Esophagus muscularis mucosa (tissue), 4 donors: ENCODE results near the gene F5. TPM values are rescaled to one million over a fixed set of nuclear protein-coding genes. Genes with fewer than 3 reads are reported as not detected.

ENCODE experiments used
- DNase-seq: peaks from one replicate; pipeline ENCODE4 v3.0.0-alpha.2; 2017; ENCODE audit errors: extremely low spot score
- H3K27ac ChIP-seq, 4 donors: fragments of 200-600 bp; sonication (generic); replicated peaks in 1 of 4; 1 replicate in 3 of 4; 2 replicates in 1 of 4; pipeline ENCODE4 v1.5.1; 2016 to 2019; ENCODE audit warnings: mild to moderate bottlenecking in 1 of 4
- H3K27me3 ChIP-seq, 4 donors: fragments of 200-600 bp; sonication (generic); one replicate each; pipeline versions ENCODE4 v1.5.1 to v1.6.0; 2016 to 2019
- H3K36me3 ChIP-seq, 4 donors: fragments of 200-600 bp; sonication (generic); one replicate each; pipeline ENCODE4 v1.5.1; 2016 to 2019
- H3K4me1 ChIP-seq, 4 donors: fragments of 200-600 bp; sonication (generic); one replicate each; pipeline ENCODE4 v1.5.1; 2016 to 2019
- H3K4me3 ChIP-seq, 4 donors: fragments of 200-600 bp; sonication (generic); 1 replicate in 2 of 4; 2 replicates in 2 of 4; pipeline ENCODE4 v1.5.1; 2016 to 2019; ENCODE audit warnings: mild to moderate bottlenecking in 4 of 4, moderate library complexity in 1 of 4
- H3K9me3 ChIP-seq, 4 donors: fragments of 200-600 bp; sonication (generic); 1 replicate in 3 of 4; 2 replicates in 1 of 4; pipeline ENCODE4 v1.5.1; 2016 to 2019
- EP300 ChIP-seq: sonication (generic); formaldehyde crosslinking; IDR thresholded peaks from one replicate; pipeline ENCODE4 v1.6.1; 2017; ENCODE audit warnings: antibody characterized with exemption
- POLR2A ChIP-seq: fragments of 450-650 bp; IDR thresholded peaks from one replicate; pipeline ENCODE4 v1.6.1; 2017; ENCODE audit warnings: antibody characterized with exemption, moderate library complexity, mild to moderate bottlenecking, low read depth
- POLR2AphosphoS5 ChIP-seq, 2 donors: sonication (generic); formaldehyde crosslinking; IDR thresholded peaks; one replicate each; pipeline ENCODE4 v1.6.1; 2017; ENCODE audit warnings: antibody characterized with exemption in 2 of 2
- WGBS: methylation state at CpG from one replicate; pipeline ENCODE4 v1.1.5; 2018; 5-methylcytosine and 5-hydroxymethylcytosine counted together
- intact Hi-C: fragments of 100-400 bp; cut with DNase I; formaldehyde crosslinking; loops from one replicate; pipeline ENCODE4 v1.15.1; 2023
- total RNA-seq, 4 donors: library from RNA; depleted of rRNA; stranded (reverse); fragments of >200 nt; gene quantifications; one replicate each; pipeline versions ENCODE4 v1.1.0 to v1.2.1, GENCODE V29; 2016
- TF ChIP-seq, protein P1 (sequence below), 3 experiments: fragments of 200-600 bp in 2 of 3; fragments of 450-650 bp in 1 of 3; sonication (generic) in 2 of 3; IDR thresholded peaks; one replicate each; pipeline ENCODE4 v1.5.1; 2017 to 2019; ENCODE audit warnings: antibody characterized with exemption in 3 of 3, mild to moderate bottlenecking in 2 of 3, moderate library complexity in 1 of 3

Gene F5
- total RNA-seq, 4 donors from 2014 or later: 0.13 to 1.2 (median 0.34) TPM; not detected in 1

DNA sequence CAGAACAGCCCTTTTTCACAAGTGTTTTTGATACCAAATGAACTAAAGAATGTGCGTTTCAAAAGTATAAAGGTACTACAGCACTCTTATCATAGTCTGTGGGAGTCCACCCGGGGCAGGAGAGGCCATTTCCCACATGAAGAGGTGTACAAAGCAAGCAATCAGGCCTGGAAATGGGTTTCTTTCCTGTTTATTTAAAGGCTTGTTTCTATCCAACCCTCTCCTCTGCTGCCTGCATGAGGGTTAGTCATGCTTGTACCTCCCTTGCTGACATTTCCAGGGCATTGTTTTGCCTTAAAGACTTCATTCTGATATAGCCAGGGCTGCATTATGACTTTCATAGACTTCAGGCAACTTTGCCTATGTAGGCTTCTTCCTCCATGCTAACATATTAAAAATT, 32.1 kb upstream of the F5 start:
- no peak overlapping the region for H3K27ac ChIP-seq
- H3K36me3 ChIP-seq: no peaks in the 10 kb centered on the region
- H3K4me3 ChIP-seq: no peak overlapping the region
- intact Hi-C loops: no loop called here
- 79% methylated on average over 2 of the region's 2 CpGs for WGBS
- H3K27me3 ChIP-seq: no peaks in the 10 kb centered on the region
- TF ChIP-seq POLR2A: no peak
- TF ChIP-seq, protein P1, sequence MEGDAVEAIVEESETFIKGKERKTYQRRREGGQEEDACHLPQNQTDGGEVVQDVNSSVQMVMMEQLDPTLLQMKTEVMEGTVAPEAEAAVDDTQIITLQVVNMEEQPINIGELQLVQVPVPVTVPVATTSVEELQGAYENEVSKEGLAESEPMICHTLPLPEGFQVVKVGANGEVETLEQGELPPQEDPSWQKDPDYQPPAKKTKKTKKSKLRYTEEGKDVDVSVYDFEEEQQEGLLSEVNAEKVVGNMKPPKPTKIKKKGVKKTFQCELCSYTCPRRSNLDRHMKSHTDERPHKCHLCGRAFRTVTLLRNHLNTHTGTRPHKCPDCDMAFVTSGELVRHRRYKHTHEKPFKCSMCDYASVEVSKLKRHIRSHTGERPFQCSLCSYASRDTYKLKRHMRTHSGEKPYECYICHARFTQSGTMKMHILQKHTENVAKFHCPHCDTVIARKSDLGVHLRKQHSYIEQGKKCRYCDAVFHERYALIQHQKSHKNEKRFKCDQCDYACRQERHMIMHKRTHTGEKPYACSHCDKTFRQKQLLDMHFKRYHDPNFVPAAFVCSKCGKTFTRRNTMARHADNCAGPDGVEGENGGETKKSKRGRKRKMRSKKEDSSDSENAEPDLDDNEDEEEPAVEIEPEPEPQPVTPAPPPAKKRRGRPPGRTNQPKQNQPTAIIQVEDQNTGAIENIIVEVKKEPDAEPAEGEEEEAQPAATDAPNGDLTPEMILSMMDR (IDR thresholded peaks at IDR 0.05): no peak
- no peak for TF ChIP-seq EP300
- no peak for TF ChIP-seq POLR2AphosphoS5 (IDR thresholded peaks at IDR 0.05)
- DNase-seq: peak; percentile 42
- H3K4me1 ChIP-seq: no peaks in the 10 kb centered on the region
- no peaks in the 10 kb centered on the region for H3K9me3 ChIP-seq

- Histone ChIP-seq H3K9me3 (no peaks in the 10 kb centered on the region), H3K36me3 (no peaks in the 10 kb centered on the region), H3K27me3 (no peaks in the 10 kb centered on the region), H3K27ac (no peak overlapping the region), H3K4me3 (no peak overlapping the region), H3K4me1 (no peaks in the 10 kb centered on the region)
- intact Hi-C loops: no loop called here
- no peak for DNase-seq
- 47% methylated on average over 5 of the region's 5 CpGs for WGBS
- TF ChIP-seq, protein P1 (IDR thresholded peaks at IDR 0.05): no peak
- TF ChIP-seq POLR2A: no peak
- TF ChIP-seq POLR2AphosphoS5 (IDR thresholded peaks at IDR 0.05): no peak
- TF ChIP-seq EP300: no peak
Measured at GRCh38 chr1:169615803-169616202, 29.5 kb upstream of the F5 start.

GRCh38 chr1:169610858-169611257, 24.6 kb upstream of the F5 start:
- DNase-seq: no peak
- no peaks in the 10 kb centered on the region for H3K9me3 ChIP-seq
- 71% methylated on average over 6 of the region's 6 CpGs for WGBS
- no peaks in the 10 kb centered on the region for H3K36me3 ChIP-seq
- no peak overlapping the region for H3K4me3 ChIP-seq
- TF ChIP-seq POLR2A: no peak
- no peak for TF ChIP-seq EP300
- TF ChIP-seq, protein P1 (IDR thresholded peaks at IDR 0.05): no peak
- TF ChIP-seq POLR2AphosphoS5 (IDR thresholded peaks at IDR 0.05): no peak
- H3K27ac ChIP-seq: no peak overlapping the region
- peaks cover 0 to 5% (median 0%) of the 10 kb centered on the region in 4 donors for H3K4me1 ChIP-seq
- intact Hi-C loops: no loop called here
- H3K27me3 ChIP-seq: peaks cover 0 to 4% (median 0%) of the 10 kb centered on the region in 4 donors

DNA sequence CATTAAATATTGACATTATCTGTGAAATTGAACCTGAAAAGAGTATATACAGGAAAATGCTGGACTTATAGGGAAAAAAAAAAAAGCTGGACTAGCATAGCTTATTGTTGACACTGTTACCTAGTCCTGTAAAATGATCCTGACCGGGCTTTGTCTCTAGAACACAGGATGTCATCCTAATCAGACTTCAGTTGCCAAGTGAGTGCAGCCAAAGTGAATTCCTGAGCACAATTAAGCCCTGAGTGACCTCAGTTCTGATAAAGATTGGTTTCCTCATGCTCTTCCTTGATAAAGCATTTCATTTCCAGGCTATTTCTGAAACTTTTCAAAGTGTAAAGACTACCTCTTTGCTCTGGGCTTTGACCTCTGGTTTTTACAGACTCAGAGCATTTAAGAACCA, 23.8 kb upstream of the F5 start:
- H3K4me1 ChIP-seq: peaks cover 0 to 5% (median 0%) of the 10 kb centered on the region in 4 donors
- H3K27me3 ChIP-seq: peaks cover 0 to 4% (median 0%) of the 10 kb centered on the region in 4 donors
- no peak overlapping the region for H3K27ac ChIP-seq
- TF ChIP-seq POLR2AphosphoS5 (IDR thresholded peaks at IDR 0.05) (peak in 1 of 2 donors; percentile 33), EP300 (no peak), POLR2A (no peak)
- TF ChIP-seq, protein P1 (IDR thresholded peaks at IDR 0.05): no peak
- 55% methylated on average over 1 of the region's 1 CpG for WGBS
- H3K4me3 ChIP-seq: no peak overlapping the region
- H3K36me3 ChIP-seq: no peaks in the 10 kb centered on the region
- no peaks in the 10 kb centered on the region for H3K9me3 ChIP-seq
- DNase-seq: no peak
- intact Hi-C loops: no loop called here

- Histone ChIP-seq H3K27ac (no peak overlapping the region), H3K4me3 (no peak overlapping the region), H3K27me3 (peaks cover 0 to 9% (median 0%) of the 10 kb centered on the region in 4 donors), H3K4me1 (peaks cover 0 to 5% (median 0%) of the 10 kb centered on the region in 4 donors), H3K9me3 (no peaks in the 10 kb centered on the region), H3K36me3 (no peaks in the 10 kb centered on the region)
- no peak for TF ChIP-seq POLR2AphosphoS5 (IDR thresholded peaks at IDR 0.05)
- TF ChIP-seq EP300: no peak
- no peak for TF ChIP-seq POLR2A
- TF ChIP-seq, protein P1 (IDR thresholded peaks at IDR 0.05): no peak
- intact Hi-C loops: no loop called here
- 85% methylated on average over 4 of the region's 4 CpGs for WGBS
- DNase-seq: no peak
Measured at GRCh38 chr1:169608226-169608625, 21.9 kb upstream of the F5 start.
